ENCODE measurements around the gene ZNF132.
"Not testable (repeated sequence)": the region's sequence is repeated elsewhere in the genome, so short reads cannot be mapped to it uniquely, and the experiment has no call there.

The ZNF132 gene

GRCh38 chr19:58408152-58409009 lies 31.6 kb downstream of the ZNF132 start, which contains the start of gene ZNF584:
Gene ZNF584 (plus strand): TSS chr19:58408649. CDS start chr19:58409148, 499 bp downstream.
- DNase-seq: peak; percentile 55 to 97 (median 92)

GRCh38 chr19:58407658-58408151 lies 32.2 kb downstream of the ZNF132 start:
- no peak for DNase-seq

DNA sequence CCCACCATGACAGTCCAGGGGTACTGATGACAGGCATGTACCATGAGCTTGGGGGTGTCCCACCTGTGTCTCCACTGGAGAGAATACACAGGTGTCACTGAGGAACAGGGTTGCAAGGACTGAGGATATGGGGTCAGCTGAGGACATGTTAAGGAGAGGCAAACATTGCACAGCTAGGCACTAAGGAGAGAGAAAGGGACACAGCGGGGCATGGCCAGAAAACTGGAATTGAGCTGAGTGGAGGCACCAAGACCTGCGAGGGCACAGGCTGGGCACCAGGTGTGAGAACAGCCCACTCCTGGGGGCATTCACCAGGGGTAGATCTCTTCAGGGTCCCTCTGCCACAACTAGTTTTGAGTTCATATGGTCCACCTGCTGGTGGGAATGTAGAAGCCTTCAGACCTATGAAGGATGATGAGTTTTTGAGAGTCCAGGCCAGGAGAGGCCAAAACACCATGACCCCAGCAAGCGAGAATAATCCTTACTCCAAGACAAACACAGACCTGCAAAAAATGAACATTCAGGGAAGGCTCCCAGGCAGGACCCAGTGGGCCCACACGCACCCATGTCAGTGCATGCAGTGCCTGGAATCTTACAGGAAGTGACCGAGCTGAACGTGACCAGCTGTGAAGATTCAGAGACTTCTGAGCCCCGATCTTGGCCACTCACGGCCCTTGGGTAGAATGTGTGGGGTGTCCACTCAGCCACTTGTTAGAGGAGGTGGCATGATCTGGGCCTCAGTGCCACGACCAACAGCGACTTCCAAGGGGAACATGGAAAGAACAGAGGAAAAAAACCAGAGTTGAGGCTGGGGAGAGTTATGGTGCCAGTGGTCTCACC lies 32.9 kb downstream of the ZNF132 start:
- no peak for DNase-seq

DNA sequence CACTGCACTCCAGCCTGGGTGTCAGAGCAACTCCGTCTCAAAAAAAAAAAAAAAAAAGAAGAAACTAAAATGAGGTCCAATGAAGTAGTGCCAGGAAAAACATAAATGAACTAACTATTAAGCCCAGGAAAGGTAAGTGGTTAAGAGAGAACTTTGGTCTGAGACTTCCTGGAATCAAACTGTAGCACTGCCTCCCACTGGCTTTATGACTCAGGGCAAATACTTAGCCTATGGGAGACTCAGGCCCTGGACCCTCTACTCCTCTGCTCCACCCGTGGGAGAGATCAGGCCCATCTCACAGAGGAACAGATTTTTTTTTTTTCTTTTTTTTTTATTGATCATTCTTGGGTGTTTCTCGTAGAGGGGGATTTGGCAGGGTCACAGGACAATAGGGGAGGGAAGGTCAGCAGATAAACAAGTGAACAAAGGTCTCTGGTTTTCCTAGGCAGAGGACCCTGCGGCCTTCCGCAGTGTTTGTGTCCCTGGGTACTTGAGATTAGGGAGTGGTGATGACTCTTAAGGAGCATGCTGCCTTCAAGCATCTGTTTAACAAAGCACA lies 36.0 kb downstream of the ZNF132 start:
- not testable (repeated sequence) for DNase-seq

DNA sequence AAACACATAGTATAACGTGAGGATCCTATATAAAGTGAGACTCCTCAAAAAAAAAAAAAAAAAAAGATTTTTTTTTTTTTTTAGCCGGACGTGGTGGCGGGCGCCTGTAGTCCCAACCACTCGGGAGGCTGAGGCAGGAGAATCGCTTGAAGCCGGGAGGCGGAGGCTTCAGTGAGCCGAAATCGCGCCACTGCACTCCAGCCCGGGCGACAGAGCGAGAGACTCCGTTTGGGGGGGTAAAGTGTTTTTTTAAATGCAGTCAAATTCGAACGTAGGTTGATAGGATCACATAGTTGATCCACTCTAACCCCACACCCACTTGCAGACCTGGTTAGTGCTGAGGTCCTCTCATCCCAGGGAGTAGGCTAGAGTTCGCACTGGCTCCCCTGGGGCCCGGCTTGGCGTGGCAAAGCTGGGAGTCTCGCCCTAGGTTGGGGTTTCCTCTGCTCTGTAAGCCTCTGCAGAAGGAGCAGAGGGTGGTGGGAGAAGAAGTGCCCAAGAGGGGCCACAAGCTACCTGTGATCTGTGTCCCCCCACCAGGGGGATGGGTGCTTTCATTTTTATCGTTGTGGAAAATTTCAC lies 38.0 kb downstream of the ZNF132 start:
- no peak for DNase-seq

DNA sequence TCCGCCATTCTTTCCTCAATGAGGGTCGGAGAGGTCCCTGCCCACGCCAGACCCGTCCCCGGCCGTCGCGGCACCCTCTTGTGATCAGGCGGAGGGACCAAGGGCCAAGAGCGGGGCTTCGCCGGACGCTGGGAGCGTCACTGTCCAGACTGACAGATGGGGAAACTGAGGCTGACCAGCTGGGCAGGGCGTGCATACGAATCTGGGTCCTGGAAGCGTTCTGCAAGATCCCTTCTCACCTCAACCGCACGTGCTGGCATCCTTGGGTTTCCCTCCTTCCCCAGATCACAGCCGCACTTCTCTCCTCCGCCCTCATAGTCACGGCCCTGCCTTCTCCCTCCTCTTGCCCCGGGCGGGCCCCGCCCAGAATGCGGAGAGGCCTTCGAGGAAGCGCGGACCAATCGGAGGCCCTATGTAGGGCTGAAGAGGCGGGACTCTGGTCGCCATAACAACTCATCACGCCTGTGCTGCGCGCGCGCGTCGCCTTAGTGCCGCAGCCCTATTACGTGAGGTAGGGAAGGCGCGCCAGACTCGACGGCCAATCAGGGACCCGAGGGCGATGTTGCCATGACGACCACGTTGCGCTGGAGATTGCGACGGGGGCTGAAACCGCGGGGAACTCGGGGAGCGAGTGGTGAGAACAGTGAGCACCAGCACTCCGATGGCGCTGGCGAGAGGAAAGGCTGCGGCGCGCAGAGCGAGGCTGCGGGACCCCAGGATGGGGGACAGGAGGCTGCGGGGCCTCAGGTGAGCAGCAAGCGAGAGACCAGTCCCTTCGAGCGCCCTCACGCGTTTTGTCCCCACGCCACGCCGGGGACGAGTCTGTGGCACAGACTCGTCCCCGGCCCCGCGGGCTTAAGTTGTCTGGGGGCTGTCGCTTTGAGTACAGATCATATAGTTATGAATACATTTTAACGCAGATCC lies 38.8 kb downstream of the ZNF132 start:
- DNase-seq: peak; percentile 73 to 100 (median 98)

DNA sequence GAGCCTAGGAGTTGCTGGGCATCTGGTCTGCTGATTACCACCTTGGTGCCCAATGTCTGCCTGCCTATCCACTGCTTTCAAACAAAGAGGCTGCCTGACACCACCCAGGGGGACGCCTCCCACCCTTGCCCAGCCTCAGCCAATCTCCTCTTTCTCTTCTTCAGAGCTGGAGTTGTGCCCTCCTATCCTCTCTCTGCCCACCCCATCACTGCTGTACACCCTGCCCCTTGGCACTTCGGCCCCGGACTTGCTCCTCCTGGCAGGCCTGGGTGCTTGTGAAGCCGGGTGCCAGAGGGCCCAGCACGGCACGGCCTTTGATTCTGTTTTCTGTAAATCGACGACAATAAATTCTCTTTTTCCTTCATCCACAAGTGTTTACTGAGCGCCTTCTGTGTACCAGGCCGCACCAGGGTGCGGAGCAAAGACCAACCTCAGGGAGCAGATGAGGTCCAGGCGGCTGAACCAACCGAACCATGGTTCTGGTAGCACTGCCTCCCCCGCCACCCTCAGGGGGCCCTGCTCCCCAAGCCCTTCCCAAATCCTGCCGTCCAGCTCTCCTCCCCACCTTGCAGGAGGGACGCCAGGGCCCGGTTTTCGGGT lies 39.5 kb downstream of the ZNF132 start:
- peak in 30 of 56 donors; percentile 3 to 53 (median 27) for DNase-seq

DNA sequence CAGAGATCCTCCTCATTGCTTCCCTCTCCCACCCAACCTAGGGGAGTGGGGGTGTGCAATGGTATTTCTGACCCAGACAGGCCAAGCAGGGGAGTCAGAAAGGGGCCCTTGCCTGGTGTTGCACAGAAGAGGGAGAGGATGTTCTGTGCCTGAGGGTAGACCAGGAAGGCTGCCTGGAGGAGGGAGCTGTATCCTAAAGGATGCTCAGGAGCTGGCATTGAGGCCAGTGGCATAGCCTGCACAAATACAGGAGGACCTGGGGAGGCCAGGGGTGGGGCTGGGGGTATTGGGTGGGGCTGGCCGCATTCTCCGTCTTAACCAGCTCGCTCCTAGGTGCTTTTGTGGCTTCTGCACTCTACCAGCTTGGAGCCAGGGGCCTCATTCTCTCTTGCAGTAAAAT lies 40.0 kb downstream of the ZNF132 start:
- DNase-seq: no peak

GRCh38 chr19:58398545-58398944 lies 41.4 kb downstream of the ZNF132 start:
- no peak for DNase-seq

DNA sequence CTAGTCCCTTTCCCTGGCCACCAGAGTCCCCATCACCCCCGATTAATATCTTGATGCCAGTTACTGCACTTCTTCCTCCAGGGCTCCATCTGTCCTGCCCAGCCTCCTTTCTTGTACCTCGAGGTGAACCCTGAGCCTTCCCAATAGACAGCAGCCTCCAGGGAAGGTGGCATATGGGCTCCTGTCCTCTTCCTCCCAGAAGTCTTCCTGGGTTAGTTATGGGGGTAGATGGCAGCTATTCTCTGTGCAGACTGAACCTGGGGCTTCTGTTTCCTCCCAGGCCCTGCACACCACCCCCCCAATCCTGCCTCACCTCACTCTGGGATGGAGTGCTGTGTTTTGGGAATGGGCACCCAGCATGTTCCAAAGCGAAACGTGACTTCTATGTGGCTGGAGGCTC lies 41.9 kb downstream of the ZNF132 start:
- no peak for DNase-seq

- no peak for DNase-seq
These were observed 42.4 kb downstream of the ZNF132 start for GRCh38 chr19:58397533-58398037.

GRCh38 chr19:58396691-58397532 lies 43.0 kb downstream of the ZNF132 start:
- no peak for DNase-seq

DNA sequence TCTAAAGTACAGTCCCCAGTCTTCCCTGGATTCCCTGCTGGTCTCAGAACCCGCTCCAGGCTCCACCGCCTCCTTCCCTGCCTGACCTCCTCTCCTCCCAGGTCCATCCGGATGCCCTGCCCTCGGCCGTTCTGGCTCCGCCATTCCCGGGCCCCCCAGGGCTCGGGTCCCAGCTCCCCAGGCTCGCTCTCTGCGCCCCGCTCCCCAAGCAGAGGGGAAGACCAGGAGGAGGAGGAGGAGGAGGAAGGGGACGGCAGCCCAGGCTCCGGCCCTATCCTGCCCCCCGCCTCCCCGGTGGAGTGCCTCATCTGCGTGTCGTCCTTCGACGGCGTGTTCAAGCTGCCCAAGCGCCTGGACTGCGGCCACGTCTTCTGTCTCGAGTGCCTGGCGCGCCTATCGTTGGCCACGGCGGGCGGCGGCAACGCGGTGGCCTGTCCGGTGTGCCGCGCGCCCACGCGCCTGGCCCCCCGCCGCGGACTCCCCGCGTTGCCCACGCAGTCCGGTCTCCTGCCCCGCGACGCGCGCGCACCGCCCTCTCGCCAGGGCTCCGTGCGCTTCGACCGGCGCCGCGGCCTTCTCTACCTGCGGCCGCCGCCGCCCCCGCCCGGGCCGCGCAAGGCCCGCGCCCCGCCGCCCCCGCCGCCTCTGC lies 43.9 kb downstream of the ZNF132 start:
- no peak for DNase-seq

GRCh38 chr19:58395220-58395978 lies 44.6 kb downstream of the ZNF132 start, which contains the start of gene RNF225:
Gene RNF225 (plus strand): TSS chr19:58395656. CDS start chr19:58396090, 434 bp downstream.
- DNase-seq: no peak

DNA sequence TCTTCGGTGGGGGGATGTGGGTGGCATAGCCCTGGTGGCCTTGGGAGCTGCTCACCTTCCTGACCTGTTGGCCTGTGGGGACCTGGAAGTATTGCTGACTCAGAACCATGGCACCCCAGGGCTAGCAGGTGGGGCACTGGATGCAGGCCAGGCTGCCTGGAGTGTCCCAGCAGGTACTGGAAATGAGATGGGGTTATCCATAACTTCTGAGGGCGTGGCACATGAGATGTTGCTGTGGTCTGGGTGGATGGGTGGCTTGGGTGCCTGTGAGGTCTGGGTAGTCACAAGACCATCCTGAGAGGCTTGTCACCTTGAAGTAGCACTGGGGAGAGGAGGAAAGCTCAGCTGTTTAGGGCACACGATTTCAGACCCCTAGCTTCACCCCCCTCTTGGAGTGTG lies 45.1 kb downstream of the ZNF132 start:
- no peak for DNase-seq

- DNase-seq: no peak
These were observed 46.3 kb downstream of the ZNF132 start for GRCh38 chr19:58393725-58394033.
